Activated effector memory CD4-positive, alpha-beta T cell treated with Interleukin-2 at 50 U/mL for 16 hours (primary cell): ENCODE results near the gene C19orf25.
"Not testable (repeated sequence)": the region's sequence is repeated elsewhere in the genome, so short reads cannot be mapped to it uniquely, and the experiment has no call there.

Source experiments
- DNase-seq: peaks from one replicate; pipeline ENCODE4 v3.0.0-alpha.2; 2020

C19orf25 gene

DNA sequence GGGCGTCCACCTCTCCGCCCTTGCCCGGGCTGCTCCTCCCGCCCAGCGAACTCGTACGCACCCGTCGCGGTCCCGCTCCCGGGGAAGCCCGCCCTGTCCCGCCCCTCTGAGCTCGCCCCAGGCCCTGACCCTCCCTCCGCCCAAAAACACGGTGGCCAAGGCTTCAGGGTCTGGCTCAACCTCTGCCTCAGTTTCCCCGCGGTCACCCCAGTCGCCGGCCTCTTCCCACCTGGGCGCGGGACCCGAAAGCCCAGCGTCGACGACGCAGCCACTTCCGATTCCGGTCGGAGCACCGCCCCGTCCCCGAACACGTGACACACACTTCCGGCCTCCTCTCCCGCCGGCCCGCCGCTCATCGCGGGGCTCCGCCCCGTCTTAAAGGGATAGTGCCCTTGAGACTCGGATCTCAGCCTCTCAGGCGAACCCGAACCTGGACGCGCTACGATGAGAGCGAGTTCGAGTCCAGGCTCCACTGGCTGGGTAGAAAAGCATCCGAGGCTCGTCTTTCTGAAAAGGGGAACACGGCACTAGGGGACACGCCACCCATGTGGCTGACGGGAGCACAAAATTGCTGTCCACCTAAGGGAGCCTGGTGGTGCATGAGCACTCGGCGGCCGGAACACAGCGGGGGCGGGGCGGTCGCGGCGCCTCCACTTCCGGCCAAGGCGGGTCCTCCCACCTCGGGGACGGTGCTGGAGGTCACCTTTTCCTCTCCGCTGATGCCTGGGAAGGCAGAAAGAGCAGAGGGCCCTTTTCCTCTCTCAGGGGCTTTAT is at the start of gene C19orf25:
Gene C19orf25 (minus strand): TSS at position 282 of the 774 bp plus-strand sequence. CDS start 312 bp downstream, outside the sequence.
- peak; percentile 89 for DNase-seq

GRCh38 chr19:1527650-1528309 is 48.8 kb upstream of the C19orf25 start:
- no peak for DNase-seq

GRCh38 chr19:1526979-1527649 is 48.1 kb upstream of the C19orf25 start:
- no peak for DNase-seq

GRCh38 chr19:1526066-1526778 is 47.2 kb upstream of the C19orf25 start:
- no peak for DNase-seq

- no peak for DNase-seq
These were observed 46.3 kb upstream of the C19orf25 start for GRCh38 chr19:1525343-1525742.

GRCh38 chr19:1524972-1525325 is 45.9 kb upstream of the C19orf25 start:
- no peak for DNase-seq

DNA sequence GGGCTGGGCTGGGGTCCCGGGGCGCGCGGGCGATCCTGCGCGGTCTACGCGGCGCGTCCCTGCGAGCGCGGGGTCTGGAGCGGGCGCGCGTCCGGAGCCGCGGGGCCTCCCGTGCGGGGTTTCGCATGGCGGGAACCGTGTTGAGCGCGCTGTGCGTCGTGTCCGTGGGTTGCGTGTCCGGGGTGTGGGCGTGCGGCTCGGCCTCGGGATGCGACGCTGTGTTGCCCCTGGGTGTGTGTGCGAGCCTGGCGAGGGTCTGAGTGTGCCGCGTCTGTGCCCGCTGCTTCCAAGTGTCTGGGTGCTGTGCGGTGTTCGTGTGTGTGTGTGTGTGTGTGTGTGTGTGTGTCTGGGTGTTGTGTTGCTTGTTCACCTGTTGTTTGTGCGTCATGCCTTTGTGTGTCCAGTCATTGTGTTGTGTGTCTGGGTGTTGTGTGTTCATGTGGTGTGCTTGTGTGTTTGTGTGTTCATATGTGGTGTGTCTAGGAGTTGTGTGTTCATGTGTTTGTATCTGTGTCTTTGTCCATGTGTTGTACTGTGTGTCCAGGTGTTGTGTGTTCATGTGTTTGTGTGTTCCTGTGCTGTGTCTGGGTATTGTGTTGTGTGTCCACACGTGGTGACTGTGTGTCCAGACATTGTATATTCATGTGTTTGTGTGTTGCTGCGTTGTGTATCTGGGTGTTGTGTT is 45.4 kb upstream of the C19orf25 start:
- no peak for DNase-seq

DNA sequence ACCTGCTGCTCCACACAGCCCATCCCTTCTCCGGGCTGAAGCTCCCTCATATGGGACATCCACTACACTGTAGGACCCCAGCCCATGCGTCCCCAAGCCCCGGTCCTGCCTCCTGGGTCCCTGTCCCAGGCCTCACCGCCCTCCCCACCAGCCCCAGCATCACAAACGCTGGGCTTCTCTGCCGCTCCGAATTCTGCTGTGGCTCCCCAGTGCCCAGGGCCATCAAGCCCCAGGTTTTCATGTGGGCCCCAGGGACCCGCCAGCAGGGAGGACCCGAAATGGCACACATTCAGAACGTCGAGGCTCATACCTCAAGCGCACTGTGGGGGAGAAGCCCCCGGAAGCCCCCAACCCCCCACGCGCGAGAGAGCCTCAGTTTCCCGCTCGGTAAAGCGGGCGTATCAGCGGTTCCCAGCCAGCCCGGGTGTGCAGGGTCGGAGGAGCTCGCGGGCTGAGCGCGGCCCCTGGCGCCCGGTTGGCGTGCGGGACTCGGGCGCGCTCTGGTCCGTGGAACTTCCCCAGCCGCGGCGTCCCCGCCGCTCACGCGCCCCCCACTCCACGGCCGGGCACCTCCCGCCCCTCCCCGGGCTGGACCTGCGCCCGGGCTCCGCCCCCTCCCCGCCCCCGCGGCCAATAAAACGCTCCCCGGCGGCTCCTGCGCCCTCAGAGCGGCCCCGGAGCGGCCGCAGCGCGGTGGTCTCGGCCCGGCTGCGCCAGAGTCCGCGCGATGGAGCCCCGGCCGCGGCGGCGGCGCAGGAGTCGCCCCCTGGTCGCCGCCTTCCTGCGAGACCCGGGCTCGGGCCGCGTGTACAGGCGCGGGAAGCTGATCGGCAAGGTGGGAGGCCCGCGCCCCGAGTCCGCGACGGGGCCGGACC is 44.6 kb upstream of the C19orf25 start, which contains the start of gene PLK5:
Gene PLK5 (plus strand): TSS at position 666 of the 875 bp plus-strand sequence. CDS start 2,920 bp downstream, outside the sequence.
- DNase-seq = no peak

DNA sequence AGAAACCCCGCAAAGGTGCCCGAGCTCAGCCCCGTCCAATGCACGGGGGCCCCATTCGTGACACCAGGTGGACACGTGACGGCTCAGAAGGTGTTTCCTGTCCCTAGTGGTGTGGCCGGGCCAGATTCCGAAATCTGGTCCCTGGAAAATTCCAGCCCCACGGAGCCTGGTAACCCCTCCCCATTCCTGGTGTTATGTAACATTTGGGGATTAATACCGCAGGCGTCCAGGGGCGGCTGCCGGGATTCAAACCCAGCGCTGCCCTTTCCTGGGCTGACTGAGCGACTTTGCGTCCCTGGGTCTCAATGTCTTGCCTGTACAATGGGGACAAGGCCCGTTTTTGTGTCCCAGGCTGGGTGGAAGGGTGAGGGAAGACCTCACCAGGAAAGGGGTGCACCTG is 43.8 kb upstream of the C19orf25 start:
- no peak for DNase-seq

DNA sequence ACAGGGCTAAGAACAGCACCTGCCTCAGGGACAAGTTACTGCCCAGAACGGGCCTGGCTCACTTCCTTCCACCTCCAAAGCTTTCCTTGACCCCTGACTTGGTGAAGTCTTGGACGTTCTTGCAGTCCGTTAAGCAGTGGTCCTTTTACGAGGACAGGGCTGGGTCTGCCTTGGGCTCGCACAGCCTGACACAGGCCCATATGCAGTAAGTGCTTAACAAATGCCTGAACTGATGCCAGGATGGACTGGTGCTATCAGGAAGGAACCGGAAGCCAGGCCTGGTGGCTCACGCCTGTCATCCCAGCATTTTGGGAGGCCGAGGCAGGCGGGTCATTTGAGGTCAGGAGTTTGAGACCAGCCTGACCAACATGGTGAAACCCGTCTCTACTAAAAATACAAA is 43.0 kb upstream of the C19orf25 start:
- no peak for DNase-seq

GRCh38 chr19:1521636-1522035 is 42.6 kb upstream of the C19orf25 start:
- DNase-seq = no peak

DNA sequence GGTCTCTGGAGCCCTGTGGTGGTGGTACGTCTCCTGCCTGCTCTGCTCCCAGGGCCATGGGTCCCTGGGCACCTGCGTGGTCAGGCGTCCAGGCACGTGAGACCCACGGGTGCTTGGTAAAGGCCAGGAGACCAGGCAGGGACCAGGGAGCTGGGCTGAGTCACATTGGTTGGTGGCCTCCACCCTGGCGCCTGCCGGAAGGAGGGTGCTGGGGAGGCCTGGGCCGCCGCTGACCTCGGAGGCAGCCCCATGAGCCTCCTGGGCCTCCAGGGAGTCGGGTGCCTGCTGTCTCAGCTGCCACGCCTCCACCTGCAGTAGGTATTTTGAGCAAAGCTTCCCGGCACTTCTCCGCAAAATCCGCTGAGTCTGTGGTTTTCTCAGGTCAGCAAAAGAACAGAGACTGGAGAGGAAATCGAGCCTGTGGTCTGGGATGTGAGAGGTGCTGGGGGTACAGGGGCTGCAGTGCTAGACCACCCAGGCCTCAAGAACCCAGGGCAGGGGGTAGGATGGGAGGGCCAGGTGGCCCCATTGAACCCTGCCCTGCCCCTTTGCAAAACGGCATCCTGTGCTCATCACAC is 41.3 kb upstream of the C19orf25 start:
- DNase-seq = no peak

- DNase-seq = not testable (repeated sequence)
These were observed 40.8 kb upstream of the C19orf25 start for GRCh38 chr19:1519802-1520201.

- DNase-seq = no peak
These were observed 39.5 kb upstream of the C19orf25 start for GRCh38 chr19:1518471-1518870.

- no peak for DNase-seq
These were observed 37.4 kb upstream of the C19orf25 start for GRCh38 chr19:1516395-1516753.

DNA sequence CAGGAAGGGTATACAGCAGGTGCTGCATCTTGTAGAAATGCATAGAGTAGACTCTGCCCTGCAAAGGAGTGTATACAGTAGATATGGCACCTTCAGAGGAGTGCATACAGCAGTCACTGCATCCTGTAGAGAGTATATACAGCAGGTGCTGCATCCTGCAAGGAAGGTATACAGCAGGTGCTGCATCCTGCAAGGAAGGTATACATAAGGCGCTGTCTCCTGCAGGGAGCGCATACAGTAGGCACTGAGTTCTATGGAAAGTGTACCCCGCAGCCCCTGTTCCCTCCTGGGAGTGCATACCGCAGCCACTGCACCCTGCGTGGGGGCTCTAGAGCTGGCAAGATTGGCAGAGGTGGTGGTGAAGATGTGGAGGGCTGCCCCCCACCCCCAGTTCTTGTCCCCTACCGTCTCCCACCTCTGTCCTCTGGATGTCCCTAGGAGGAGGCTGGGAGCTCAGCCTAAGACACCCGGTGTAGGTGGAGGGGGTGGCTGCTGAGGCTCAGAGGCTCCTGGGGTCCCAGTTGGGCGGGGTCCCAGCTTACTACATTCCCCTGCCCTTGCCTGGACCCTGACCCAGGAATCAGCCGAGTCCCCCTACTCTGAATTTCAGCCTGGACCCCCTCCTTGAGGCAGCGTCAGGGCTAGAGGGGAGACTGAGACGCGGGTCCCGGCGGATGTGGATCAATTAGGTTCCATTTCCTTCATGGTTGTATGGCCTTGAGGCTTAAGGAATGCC is 36.1 kb upstream of the C19orf25 start:
- DNase-seq = no peak

GRCh38 chr19:1514295-1514661 is 35.3 kb upstream of the C19orf25 start:
- DNase-seq = no peak

DNA sequence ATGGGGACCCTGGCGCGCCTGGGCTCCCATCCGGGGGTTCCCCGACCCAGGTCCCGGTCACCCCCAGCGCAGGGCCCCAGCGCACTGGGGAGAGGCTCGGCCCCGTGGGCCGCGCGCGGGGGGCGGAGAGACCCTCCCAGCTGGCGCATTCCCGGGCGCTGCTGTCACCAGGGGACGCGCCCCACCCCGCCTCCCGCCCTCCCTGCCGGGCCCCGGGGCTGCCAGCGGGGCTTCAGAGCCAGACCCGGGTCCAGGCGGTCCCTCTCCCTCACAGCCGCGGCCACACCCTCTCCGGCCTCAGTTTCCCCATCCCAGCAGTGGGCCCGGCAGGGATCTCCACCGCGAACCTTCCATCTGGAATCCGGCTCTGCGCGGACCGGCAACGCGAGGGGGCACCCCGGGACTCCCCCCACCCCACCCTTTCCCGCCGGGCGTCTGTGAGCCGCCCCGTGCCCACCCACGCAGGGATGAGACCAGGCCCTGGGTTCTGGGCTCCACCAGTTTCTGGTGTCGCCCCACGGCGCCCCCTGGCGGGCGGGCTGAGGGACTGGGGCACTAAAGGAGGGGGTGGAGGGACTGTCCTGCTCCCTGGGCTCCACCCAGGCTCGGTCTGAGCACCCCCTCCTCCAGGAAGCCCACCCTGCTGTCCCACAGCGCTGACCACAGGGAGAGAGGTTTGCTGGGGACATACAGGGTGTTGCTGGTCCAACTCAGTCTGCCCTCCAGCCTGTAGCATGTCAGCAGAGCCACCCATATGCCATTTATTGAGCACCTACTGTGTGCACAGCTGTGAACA is 34.7 kb upstream of the C19orf25 start:
- peak; percentile 47 for DNase-seq

- peak; percentile 51 for DNase-seq
These were observed 33.9 kb upstream of the C19orf25 start, which contains the start of gene ADAMTSL5 for GRCh38 chr19:1512671-1513498. Gene ADAMTSL5, minus strand, starts transcription at chr19:1513019. Its CDS starts 2,076 bp downstream, at chr19:1510943.
